HTERT RPE-1 (cell line): ENCODE data around the gene MED9.
"Not testable (repeated sequence)": the region's sequence is repeated elsewhere in the genome, so short reads cannot be mapped to it uniquely, and the experiment has no call there.

Source experiments
- in situ Hi-C: fragments of 300-500 bp; cut with MboI; formaldehyde crosslinking; loops from 4 replicates; pipeline ENCODE4 v1.14.3; 2020; ENCODE audit warnings: low sequenced_read_pairs

MED9 gene

GRCh38 chr17:17454700-17455099 is 22.1 kb upstream of the MED9 start:
- in situ Hi-C loops: not testable (repeated sequence)

GRCh38 chr17:17455173-17455572 is 21.6 kb upstream of the MED9 start:
- in situ Hi-C loops: no loop called here

- in situ Hi-C loops: no loop called here
Observed at GRCh38 chr17:17456251-17456650, 20.5 kb upstream of the MED9 start.

- in situ Hi-C loops: no loop called here
Observed at GRCh38 chr17:17457680-17458079, 19.1 kb upstream of the MED9 start.

GRCh38 chr17:17460038-17460437 is 16.8 kb upstream of the MED9 start:
- in situ Hi-C loops: no loop called here

- in situ Hi-C loops: no loop called here
Observed at GRCh38 chr17:17462048-17462824, 14.6 kb upstream of the MED9 start.

- in situ Hi-C loops: no loop called here
Observed at GRCh38 chr17:17463821-17464220, 13.0 kb upstream of the MED9 start.

GRCh38 chr17:17465878-17466277 is 10.9 kb upstream of the MED9 start:
- in situ Hi-C loops: not testable (repeated sequence)

- in situ Hi-C loops: no loop called here
Observed at GRCh38 chr17:17466511-17466910, 10.3 kb upstream of the MED9 start.

- in situ Hi-C loops: no loop called here
Observed at GRCh38 chr17:17467016-17467415, 9.8 kb upstream of the MED9 start.

- in situ Hi-C loops: no loop called here
Observed at GRCh38 chr17:17467720-17468119, 9.1 kb upstream of the MED9 start.

GRCh38 chr17:17468217-17469010 is 8.4 kb upstream of the MED9 start:
- in situ Hi-C loops: no loop called here

- in situ Hi-C loops: no loop called here
Observed at GRCh38 chr17:17469358-17469757, 7.4 kb upstream of the MED9 start.

- in situ Hi-C loops: no loop called here
Observed at GRCh38 chr17:17469996-17470395, 6.8 kb upstream of the MED9 start.

- in situ Hi-C loops: no loop called here
Observed at GRCh38 chr17:17472333-17472920, 4.4 kb upstream of the MED9 start.

GRCh38 chr17:17474341-17474740 is 2.5 kb upstream of the MED9 start:
- in situ Hi-C loops: no loop called here

- in situ Hi-C loops: no loop called here
Observed at GRCh38 chr17:17479209-17479608, 2.4 kb downstream of the MED9 start.

GRCh38 chr17:17480593-17481148 is 3.9 kb downstream of the MED9 start:
- in situ Hi-C loops: no loop called here

- in situ Hi-C loops: no loop called here
Observed at GRCh38 chr17:17481860-17482259, 5.1 kb downstream of the MED9 start.

- in situ Hi-C loops: no loop called here
Observed at GRCh38 chr17:17484451-17484899, 7.7 kb downstream of the MED9 start.

- in situ Hi-C loops: no loop called here
Observed at GRCh38 chr17:17485420-17485819, 8.6 kb downstream of the MED9 start.
